IPS DF 19.7 (cell line): ENCODE measurements around the gene INSM1.
"Not testable (repeated sequence)": the region's sequence is repeated elsewhere in the genome, so short reads cannot be mapped to it uniquely, and the experiment has no call there.

Experiments used
- DNase-seq: peaks from one replicate; pipeline ENCODE4 v3.0.0-alpha.2; 2013; ENCODE audit warnings: low read depth, low spot score

INSM1 gene

GRCh38 chr20:20367575-20368417, at the start of gene INSM1:
Gene INSM1, plus strand, starts transcription at chr20:20368104. Its CDS starts 164 bp downstream, at chr20:20368268.
- DNase-seq: no peak

- DNase-seq: no peak
Measured at GRCh38 chr20:20318365-20319161, 49.3 kb upstream of the INSM1 start.

GRCh38 chr20:20321134-20321533, 46.8 kb upstream of the INSM1 start:
- DNase-seq: no peak

GRCh38 chr20:20321917-20322316, 46.0 kb upstream of the INSM1 start:
- no peak for DNase-seq

- DNase-seq: no peak
Measured at GRCh38 chr20:20322912-20323311, 45.0 kb upstream of the INSM1 start.

- no peak for DNase-seq
Measured at GRCh38 chr20:20327746-20328145, 40.2 kb upstream of the INSM1 start.

- no peak for DNase-seq
Measured at GRCh38 chr20:20329564-20329963, 38.3 kb upstream of the INSM1 start.

- DNase-seq: no peak
Measured at GRCh38 chr20:20331156-20331555, 36.7 kb upstream of the INSM1 start.

GRCh38 chr20:20331817-20332216, 36.1 kb upstream of the INSM1 start:
- DNase-seq: no peak

- DNase-seq: no peak
Measured at GRCh38 chr20:20333866-20334265, 34.0 kb upstream of the INSM1 start.

- no peak for DNase-seq
Measured at GRCh38 chr20:20334489-20334888, 33.4 kb upstream of the INSM1 start.

- no peak for DNase-seq
Measured at GRCh38 chr20:20338133-20338730, 29.7 kb upstream of the INSM1 start.

GRCh38 chr20:20340443-20340842, 27.5 kb upstream of the INSM1 start:
- DNase-seq: no peak

GRCh38 chr20:20341371-20341770, 26.5 kb upstream of the INSM1 start:
- DNase-seq: no peak

- no peak for DNase-seq
Measured at GRCh38 chr20:20342066-20342465, 25.8 kb upstream of the INSM1 start.

GRCh38 chr20:20343932-20344331, 24.0 kb upstream of the INSM1 start:
- no peak for DNase-seq

- DNase-seq: no peak
Measured at GRCh38 chr20:20344476-20344875, 23.4 kb upstream of the INSM1 start.

GRCh38 chr20:20353576-20353975, 14.3 kb upstream of the INSM1 start:
- DNase-seq: no peak

GRCh38 chr20:20355503-20355902, 12.4 kb upstream of the INSM1 start:
- DNase-seq: not testable (repeated sequence)

- DNase-seq: no peak
Measured at GRCh38 chr20:20358801-20359200, 9.1 kb upstream of the INSM1 start.

GRCh38 chr20:20359628-20360027, 8.3 kb upstream of the INSM1 start:
- no peak for DNase-seq

GRCh38 chr20:20360464-20360863, 7.4 kb upstream of the INSM1 start:
- no peak for DNase-seq
